Endothelial cell of hepatic sinusoid (primary cell): ENCODE results near the gene CHEK2.
"Not testable (repeated sequence)": the region's sequence is repeated elsewhere in the genome, so short reads cannot be mapped to it uniquely, and the experiment has no call there.

ENCODE experiments used
- in situ Hi-C: cut with HindIII; loops from 2 replicates; pipeline ENCODE4 v1.10.0; 2017; ENCODE audit warnings: low sequenced_read_pairs

The CHEK2 gene

DNA sequence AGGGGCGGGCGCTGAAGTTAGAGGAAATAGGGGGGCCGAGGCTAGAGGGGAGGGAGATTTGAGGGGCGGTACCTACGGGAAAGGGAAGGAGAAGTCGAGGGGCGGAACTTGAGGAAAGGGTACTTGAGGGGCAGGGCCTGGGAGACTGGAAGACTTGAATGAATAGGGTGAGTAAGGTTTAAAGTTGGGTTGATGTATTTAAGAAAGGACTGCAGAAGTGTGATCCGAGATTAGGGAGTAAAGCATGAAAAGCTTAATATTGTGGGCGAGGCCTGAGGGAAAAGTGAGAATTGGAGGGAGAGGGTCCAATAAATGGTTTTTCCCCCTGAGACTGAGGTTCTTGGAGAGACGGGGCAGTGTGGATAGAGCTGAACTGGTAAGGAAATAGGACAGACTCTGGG is 942 bp upstream of the CHEK2 start:
- in situ Hi-C loops = no loop called here

DNA sequence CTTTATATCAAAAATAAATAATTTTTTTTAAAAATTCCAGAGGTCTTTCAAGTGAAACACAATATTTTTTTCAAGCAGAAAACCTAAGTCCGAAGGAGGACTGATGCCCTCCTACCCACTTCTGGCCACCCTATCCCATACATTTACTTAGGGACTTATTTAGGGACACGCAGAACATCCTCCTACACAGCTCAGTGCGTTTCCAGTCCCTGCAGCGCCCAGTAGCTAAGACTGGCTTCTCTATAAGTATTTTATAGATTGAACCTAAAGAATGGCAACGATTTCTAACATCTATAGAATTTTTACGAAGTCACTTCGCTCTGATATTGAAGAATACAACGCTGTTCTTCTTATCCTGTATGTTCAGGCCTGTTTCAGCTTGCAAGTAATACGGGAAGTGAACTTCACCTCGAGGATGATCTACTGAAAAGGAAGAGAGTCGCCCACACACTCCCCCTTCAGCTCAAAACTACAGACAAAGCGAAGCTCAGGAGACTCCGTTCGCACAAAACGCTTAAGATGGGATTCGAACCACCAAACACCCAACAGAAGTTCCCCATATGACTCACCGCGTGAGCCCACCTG is 328 bp downstream of the CHEK2 start:
- in situ Hi-C loops = no loop called here

DNA sequence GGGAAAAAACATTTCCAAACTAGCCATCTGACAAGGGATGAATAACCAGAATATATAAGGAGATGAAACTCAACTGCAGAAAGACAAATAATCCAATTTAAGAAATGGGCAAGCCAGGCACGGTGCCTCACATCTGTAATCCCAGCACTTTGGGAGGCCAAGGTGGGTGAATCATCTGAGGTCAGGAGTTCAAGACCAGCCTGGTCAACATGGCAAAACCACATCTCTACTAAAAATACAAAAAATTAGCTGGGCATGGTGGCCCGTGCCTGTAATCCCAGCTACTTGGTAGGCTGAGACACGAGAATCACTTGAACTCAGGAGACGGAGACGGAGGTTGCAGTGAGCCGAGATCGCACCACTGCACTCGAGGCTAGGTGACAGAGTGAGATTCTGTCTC is 2.7 kb downstream of the CHEK2 start:
- in situ Hi-C loops = not testable (repeated sequence)

DNA sequence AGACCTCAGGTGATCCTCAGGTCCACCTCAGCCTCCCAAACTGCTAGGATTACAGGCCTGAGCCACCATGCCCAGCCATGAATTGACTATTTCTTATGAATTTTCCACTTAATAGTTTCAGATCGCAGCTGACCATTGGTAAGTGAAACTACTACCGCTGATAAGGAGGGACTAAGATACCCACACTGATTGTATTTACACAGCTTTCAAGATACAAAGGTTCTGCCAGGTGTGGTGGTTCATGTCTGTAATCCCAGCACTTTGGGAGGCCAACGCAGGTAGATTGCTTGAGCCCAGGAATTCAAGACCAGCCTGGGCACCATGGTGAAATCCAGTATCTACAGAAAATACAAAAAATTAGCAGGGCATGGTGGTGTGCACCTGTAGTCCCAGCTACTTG is 3.9 kb downstream of the CHEK2 start:
- in situ Hi-C loops = no loop called here

DNA sequence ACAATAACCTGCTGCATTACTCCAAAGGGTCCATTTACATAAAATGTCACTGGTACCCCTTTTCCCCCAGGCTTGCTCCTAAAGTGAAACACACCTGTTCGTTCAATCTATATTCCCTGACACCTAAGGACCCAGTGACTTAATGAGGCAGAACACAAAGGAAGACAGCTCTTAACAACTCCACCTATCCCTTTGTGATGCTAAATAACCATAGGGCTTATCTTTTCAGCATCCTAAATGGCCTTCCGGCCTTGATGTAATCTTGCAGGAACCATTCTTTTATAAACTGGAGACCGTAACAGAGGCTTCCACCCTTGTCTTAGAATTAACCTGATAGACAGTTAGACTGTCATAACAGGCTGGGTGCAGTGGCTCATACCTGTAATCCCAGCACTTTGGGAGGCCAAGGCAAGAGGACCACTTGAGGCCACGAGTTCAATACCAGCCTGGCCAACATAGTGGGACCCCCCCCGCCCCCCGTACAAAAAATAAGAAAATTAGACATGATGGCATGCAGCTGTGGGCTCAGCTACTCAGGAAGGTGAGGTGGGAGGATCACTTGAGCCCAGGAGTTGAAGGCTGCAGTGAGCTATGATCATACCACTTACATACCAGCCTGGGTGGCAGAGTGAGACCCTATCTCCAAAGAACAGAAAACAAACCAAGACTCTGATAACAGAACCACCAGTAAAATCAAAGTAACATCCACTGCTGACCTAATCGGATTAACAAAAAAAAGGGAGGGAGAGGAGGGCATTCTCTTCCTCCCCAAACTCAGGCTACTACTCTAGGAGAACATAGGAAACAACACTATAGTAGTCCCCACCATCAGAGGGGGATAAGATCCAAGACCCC is 5.1 kb downstream of the CHEK2 start:
- in situ Hi-C loops = no loop called here

DNA sequence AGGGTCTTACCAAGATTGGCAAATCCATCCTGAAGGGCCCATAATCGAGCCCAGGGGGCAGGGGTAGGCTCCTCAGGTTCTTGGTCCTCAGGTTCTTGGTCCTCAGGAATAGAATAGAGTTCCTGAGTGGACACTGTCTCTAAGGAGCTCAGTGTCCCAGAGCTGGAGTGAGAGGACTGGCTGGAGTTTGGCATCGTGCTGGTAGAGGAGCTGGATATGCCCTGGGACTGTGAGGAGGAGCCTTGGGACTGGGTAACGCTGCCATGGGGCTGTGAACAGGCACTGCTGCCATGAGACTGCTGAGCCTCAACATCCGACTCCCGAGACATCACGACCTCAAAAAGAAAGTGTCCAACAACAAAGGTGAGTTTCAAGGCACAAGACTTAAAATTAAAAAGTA is 7.2 kb downstream of the CHEK2 start:
- in situ Hi-C loops = no loop called here

DNA sequence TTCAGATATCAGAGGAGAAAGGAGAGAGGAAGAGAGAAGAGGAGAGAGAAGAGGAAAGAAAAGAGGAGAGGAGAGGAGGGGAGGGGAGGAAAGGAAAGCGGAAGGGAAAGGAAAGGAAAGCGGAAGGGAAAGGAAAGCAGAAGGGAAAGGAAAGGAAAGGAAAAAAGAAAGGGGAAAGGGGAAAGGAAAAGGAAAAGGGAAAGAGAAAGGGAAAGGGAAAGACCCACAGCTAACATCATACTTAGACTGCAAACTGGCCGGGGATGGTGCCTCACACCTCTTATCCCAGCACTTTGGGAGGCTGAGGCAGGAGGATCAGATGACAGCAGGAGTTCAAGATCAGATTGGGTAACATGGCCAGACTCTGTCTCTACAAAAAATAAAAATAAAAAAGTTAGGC is 11.4 kb downstream of the CHEK2 start:
- in situ Hi-C loops = no loop called here

DNA sequence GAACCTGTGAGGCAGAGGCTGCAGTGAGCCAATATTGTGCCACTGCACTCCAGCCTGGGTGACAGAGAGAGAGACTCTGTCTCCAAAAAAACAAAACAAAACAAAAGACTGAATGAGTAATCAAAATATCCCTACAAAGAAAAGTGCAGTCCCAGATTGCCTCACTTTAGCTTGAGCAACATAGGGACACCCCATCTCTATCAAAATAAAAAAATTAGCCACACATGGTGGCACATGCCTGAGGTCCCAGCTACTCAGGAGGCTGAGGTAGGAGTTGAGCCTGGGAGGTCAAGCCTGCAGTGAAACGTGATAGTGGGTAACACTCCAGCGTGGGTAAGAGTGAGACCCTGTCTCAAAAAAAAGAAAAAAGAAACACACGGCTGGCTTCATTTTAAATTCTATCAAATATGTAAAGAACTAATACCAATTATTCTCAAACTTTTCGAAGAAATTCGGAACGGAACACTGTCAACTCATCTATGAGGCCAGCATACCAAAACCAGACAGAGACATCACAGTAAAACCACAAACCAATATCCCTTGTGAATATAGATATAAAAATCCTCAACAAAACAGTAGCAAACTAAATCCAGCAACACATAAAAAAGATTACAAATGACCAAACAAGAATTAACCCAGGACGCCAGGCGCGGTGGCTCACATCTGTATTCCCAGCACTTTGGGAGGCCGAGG is 12.9 kb downstream of the CHEK2 start:
- in situ Hi-C loops = no loop called here

DNA sequence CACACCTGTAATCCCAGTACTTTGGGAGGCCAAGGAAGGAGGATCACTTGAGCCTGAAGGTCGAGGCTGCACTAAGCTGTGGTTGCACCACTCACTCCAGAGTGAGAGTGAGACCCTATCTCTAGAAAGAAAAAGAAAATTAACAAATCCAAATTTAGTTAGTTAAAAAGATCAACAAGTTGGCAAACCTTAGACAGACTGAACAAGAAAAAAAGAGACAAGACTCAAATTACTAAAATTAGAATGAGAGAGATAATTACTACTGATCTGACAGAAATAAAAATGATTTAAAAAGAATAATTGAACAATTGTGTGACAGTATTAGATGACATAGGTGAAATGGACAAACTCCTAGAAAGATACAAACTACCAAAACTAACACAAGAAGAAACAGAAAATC is 13.6 kb downstream of the CHEK2 start:
- in situ Hi-C loops = no loop called here

DNA sequence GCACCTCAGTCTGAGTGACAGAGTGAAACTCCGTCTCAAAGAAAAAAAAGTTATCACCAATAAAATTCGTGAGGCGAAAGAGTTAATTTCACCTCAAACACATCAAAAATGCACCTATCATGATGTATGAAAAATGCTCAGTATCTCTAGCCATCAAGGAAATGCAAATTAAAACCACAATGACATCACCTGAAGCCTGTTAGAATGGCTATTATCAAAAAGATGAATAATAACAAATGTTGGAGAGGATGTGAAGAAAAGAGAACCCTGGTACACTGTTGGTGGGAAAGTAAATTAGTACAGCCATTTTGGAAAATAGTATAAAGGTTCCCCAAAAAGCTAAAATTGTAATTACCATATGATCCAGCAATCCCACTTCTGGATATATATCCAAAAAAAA is 23.6 kb downstream of the CHEK2 start:
- in situ Hi-C loops = no loop called here

DNA sequence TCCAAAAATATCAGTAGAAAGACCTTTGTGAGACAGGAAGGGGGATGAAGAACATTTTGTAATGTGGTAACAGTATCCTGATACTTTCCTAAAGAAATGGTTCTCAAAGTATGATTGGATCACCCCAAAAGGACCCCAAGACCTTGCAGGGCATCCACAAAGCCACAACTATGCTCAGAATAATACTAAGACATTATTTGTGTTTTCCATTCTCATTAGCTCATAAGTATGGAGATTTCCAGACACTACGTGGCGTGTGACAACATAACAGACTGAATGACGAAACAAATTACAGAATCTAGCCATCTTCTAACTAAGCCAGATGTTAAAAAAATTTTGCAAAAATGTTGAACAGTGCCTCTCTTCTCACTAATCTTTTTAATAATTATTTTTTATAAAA is 24.9 kb downstream of the CHEK2 start:
- in situ Hi-C loops = no loop called here

DNA sequence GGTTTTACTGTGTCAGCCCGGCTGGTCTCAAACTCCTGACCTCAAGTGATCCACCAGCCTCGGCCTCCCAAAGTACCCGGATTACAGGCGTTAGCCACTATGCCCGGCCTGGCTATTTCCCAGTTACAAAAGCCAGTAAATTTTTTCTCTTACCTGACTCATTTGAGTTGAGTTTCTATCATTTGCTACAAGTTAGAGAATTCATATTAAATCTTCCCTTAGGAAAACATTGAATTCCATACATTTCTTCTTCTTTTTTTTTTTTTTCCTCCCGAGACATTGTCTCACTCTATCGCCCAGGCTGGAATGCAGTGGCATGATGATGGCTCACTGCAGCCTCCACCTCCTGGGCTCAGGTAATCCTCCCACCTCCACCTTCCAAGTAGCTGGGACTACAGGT is 26.0 kb downstream of the CHEK2 start:
- in situ Hi-C loops = no loop called here

DNA sequence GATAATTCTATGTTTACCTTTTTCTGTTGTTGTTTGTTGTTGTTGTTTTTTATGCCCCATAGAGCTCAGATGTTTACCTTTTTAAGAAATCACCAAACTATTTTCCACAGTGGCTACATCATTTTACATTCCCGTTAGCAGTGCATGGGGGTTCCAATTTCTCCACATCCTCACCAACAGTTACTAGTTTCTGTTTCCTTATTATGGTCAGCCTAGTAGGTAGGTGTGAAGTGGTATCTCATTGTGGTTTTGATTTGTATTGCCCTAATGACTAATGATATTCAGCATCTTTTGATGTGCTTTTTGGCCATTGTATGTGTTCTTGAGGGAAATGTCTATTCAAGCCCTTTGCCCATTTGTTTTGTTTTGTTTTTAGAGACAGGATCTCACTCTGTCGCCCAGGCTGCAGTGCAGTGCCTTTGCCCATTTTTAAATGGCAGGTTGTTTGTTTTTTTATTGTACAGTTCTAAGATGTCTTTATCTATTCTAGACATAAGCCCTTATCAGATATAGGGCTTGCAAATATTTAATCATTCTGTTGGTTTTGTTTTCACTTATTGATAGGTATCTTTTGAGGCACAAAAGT is 27.5 kb downstream of the CHEK2 start:
- in situ Hi-C loops = no loop called here

DNA sequence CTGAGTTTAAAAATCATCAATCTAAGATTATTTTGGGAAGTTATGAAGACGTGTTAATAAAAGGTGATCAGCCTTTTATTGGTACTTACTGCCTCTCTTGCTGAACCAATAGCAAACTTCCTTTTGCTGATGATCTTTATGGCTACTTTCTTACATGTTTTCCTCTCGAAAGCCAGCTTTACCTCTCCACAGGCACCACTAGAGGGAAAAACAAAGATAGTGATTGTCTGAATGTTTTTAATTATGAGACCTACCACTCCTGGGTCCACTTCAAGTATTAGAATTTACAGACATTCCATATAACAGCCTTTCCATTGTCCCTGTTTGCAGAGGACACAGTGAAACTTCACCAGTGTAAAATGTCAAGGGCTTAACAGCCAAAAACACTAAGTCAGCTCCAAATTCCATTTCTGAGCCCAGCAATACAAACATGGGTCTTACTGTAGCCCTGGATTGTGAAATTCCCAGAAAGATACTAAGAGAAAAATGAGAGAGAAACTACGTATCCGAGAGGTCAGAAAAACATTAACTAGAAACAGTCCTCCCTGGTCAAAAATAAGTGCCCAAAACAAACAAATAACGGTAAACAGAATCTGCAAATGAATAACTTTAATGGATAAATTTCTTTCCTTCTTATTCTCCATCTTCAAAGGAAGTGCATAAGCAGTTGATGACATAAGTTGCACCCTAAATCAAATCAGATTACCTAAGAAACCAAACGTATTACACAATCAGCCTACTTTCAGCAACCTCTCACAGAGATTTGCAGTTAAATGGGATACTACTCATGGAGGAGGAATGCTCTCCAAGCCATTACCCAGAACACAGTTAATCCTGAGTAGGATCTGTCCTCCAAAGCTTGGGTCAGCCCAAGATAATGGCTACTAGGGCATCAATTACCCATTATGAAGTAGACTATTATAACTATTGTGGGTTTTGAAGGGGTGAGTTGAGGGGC is 29.5 kb downstream of the CHEK2 start:
- in situ Hi-C loops = no loop called here

DNA sequence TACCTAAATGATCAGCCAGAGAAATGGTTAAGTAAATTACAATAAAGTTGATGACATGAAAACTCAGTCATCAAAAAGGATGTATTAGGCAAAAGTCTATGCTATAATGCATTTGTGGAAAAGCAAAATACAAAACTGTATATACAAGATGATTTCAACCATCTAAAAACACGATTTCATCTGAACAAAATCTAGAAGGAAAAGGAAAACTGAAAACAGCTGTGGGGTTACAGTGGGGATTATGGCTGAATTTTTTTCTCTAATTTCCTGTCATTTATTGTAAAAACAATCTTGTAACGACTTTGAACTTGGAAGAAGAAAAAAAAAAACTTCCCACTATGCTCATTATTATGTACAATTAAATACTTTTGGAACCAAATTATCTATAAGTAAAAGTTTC is 30.3 kb downstream of the CHEK2 start:
- in situ Hi-C loops = no loop called here

DNA sequence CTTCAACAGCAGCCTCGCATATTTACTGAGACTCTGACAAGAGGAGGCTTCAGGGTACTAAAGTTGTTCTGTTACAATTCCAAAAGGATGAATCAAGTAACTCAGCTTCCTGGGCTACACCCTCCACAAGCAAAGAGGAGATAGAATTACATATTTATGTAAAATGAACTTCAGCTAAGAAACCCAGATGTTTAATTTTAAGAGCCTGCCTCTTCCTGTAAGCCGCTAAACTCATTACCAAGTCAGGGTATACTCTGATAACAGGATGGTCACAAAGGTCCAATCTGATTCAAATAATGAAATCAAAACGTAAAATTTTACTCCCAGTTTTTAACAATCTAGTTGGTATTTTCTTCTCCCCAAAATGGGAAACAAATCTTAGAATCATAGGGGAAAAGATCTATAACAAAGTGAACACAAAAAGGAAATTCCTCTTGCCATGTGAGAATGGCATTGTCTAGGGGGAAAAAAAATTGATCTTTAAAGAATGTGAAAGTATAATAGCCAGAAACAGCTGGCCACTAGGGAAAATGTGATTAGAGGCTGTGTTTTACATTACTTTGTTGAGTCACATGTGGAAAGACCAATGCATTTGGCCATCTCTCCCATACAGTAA is 30.9 kb downstream of the CHEK2 start:
- in situ Hi-C loops = no loop called here

DNA sequence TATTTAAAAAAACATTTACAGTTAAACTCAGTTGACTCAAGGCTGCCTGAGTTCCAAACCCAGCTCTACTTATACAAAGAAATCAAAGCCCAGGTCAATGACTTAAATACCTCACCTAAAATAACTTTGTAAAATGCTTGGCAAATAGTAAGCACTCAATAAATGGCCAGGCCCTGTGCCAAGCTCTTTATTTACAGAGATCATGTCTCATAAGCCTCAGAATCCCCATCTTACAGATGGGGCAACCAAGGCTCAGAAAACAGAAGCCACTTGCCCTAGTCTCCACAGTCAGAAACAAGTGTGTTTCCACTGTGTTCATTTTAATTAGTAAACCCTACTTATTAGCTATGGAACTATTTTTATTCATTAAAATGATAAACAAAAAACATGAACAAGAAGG is 31.5 kb downstream of the CHEK2 start:
- in situ Hi-C loops = no loop called here

DNA sequence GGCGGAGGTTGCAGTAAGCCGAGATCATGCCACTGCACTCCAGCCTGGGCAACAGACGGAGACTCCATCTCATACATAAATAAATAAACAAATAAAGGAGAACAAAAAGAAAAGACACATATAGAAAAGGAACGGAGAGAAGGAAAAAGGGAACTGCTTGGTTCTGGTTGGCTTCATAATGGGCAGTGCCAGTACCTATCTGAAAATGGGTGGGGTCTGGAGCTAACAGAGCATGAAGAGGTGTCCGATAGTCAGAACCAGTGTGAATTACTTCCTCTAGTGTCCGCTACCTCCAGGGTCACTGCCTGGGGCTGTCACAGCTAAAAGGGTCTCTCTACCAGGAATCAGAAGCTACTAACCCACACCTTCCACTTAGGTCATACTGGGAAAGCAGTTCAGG is 34.8 kb downstream of the CHEK2 start:
- in situ Hi-C loops = no loop called here

DNA sequence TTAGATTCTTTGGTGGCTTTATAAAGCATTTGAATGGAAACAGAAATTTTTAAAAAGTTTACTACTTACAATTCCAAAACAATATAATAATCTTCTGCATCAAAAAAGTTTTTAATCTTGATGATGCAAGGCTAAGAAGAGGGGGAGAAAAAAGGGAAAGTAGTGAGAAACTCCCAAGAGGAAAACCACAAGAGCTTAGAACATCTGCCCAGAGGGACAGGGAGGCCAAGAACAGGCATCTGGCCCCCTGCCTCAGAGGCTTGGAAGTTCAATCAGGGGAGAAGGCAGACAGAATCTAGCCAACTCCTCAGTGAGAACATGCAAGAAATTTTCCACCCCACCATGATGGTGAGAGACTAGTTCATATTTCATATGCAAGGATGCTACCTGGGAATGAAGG is 38.2 kb downstream of the CHEK2 start:
- in situ Hi-C loops = no loop called here

DNA sequence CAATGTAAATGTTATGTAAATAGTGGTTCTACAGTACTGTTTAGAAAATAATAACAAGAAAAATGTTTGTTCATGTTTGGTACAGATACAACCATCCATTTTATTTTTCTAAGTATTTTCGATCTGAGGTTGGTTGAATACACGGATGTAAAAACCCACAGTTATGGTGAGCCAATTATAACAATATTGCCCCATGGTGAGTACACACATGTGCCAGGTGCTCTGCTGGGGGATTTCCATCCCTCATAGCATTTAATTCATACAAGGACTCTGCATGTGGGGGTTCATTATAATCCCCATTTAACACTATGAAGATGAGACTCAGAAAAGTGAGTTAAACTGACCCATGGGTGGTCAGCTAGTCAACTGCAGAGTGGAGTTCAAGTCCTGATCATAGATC is 38.7 kb downstream of the CHEK2 start:
- in situ Hi-C loops = no loop called here
